SU-DHL-6 (cell line): Measurements from ENCODE around the gene FAM53B.

Experiments used
- EZH2phosphoT487 ChIP-seq: fragments of 200-600 bp; sonication (generic), shearing (Covaris generic); conservative IDR thresholded peaks from 2 replicates; pipeline ENCODE4 v1.6.1; 2018; ENCODE audit warnings: mild to moderate bottlenecking, antibody characterized with exemption, low read length, moderate library complexity, mixed read lengths
- TF ChIP-seq, protein P1 (sequence below): fragments of 200-600 bp; sonication (generic); IDR thresholded peaks from one replicate; pipeline ENCODE4 v1.5.1; 2017; ENCODE audit warnings: antibody characterized with exemption, mild to moderate bottlenecking, low read length, moderate library complexity; ENCODE audit not compliant: insufficient read depth, poor library complexity, severe bottlenecking

DNA sequence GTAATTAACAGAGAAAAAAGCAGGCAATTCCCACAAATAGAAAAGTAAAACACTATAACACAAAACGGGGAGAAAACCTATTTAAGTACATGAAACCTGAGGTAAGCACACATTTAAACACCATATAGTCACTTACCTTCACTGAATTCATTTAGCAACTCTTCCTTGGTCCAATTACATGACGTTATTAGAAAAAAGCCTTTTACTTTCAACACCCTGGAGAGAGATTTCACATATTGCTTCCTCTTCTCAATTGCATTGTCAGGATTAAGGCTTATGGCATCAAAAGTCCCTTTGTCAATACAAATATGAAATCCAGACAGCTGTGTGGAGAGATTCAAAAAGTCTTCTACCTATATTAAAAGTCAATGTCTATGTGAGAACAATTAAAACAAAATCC lies 21.1 kb upstream of the FAM53B start:
- TF ChIP-seq, protein P1, sequence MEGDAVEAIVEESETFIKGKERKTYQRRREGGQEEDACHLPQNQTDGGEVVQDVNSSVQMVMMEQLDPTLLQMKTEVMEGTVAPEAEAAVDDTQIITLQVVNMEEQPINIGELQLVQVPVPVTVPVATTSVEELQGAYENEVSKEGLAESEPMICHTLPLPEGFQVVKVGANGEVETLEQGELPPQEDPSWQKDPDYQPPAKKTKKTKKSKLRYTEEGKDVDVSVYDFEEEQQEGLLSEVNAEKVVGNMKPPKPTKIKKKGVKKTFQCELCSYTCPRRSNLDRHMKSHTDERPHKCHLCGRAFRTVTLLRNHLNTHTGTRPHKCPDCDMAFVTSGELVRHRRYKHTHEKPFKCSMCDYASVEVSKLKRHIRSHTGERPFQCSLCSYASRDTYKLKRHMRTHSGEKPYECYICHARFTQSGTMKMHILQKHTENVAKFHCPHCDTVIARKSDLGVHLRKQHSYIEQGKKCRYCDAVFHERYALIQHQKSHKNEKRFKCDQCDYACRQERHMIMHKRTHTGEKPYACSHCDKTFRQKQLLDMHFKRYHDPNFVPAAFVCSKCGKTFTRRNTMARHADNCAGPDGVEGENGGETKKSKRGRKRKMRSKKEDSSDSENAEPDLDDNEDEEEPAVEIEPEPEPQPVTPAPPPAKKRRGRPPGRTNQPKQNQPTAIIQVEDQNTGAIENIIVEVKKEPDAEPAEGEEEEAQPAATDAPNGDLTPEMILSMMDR: no peak
- TF ChIP-seq EZH2phosphoT487: no peak
